Activated CD4-positive, alpha-beta T cell treated with anti-CD3 and anti-CD28 coated beads, Interleukin-2, Interleukin-4, amounts not matched to agents 100 ng/mL and 50 ng/mL, durations not matched to agents 16 hours and 8 hours (primary cell): ENCODE data around the gene HMGXB4.

Source experiments
- DNase-seq: peaks from one replicate; pipeline ENCODE4 v3.0.0-alpha.2; 2020; ENCODE audit warnings: low spot score

The HMGXB4 gene

GRCh38 chr22:35327690-35328471, 70.6 kb downstream of the HMGXB4 start:
- no peak for DNase-seq

GRCh38 chr22:35328472-35328885, 71.2 kb downstream of the HMGXB4 start:
- DNase-seq: no peak

DNA sequence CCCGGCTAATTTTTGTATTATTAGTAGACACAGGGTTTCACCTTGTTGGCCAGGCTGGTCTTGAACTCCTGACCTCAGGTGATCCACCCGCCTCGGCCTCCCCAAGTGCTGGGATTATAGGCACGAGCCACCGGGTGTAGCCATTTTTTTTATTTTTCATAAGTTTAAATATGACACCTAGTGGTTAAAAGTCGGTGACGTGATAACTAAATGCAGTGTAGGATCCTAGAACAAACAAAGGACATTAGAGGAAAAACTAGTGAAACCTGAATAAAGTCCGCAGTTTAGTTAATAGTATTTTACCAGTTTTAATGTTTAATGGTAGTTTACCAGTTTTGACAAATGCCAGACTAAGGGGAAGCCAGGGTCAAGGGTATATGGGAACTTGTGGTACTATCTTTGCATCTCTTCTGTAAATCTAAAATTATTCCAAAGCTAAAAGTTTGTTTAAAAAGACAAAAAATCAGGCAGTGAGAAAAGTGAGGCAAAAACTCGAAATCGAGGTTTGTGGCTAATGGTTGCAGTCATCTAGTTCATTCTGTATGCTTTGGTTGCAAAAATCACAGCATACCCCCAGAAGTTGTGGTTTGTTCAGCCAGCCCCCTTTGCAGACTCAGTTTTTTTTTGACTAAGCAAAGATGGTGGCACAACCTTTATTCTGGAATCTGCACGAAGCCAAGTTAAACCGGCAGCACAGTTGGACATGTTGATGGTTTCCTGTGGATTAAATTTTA, 72.0 kb downstream of the HMGXB4 start:
- DNase-seq: peak; percentile 57

GRCh38 chr22:35330258-35330861, 73.1 kb downstream of the HMGXB4 start:
- DNase-seq: peak; percentile 84

- DNase-seq: no peak
Observed at GRCh38 chr22:35332278-35332677, 75.0 kb downstream of the HMGXB4 start.

GRCh38 chr22:35333220-35333619, 75.9 kb downstream of the HMGXB4 start:
- no peak for DNase-seq

GRCh38 chr22:35334004-35334403, 76.7 kb downstream of the HMGXB4 start:
- DNase-seq: no peak

- no peak for DNase-seq
Observed at GRCh38 chr22:35335468-35335867, 78.2 kb downstream of the HMGXB4 start.

DNA sequence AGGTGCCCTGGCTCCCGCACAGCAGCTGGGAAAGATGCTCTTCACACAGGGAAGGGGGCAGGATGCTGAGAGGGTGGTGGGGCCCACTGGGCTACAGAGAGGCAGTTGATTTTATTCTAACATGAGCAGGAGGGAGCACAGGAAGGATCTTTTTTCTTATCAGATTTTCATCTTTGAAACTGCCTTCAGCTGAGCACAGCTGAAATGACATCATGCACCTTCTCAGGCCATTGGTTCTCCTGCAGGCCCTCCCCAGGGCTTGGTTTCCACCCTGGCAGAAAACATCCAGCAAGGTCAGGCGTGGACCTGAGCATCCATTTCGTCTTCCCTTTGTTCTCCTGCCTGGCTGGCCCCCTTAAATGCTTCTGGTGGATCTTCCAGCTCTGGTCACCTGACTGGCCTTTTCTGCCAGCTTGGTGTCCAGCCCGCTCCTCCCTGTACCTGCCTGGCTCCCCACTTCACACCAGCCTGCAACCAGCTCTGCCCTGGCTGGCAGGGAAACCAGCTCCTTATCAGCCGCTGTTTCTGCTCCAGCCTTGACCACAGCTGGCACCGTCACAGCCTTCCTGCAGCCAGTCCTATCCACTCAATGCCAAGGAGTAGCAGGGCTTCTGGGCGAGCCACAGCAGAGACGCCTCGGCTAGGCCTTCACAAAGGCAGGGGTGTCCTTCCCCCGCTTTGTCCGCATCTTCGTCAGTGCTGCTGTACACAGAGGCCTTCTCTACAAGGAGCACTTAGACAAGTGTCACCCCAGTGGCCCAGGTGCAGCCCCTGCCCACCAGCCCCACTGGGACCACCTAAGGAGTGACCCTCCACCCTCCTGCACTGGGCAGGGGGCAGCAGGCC, 78.9 kb downstream of the HMGXB4 start:
- peak; percentile 35 for DNase-seq

GRCh38 chr22:35337932-35338331, 80.6 kb downstream of the HMGXB4 start:
- no peak for DNase-seq

DNA sequence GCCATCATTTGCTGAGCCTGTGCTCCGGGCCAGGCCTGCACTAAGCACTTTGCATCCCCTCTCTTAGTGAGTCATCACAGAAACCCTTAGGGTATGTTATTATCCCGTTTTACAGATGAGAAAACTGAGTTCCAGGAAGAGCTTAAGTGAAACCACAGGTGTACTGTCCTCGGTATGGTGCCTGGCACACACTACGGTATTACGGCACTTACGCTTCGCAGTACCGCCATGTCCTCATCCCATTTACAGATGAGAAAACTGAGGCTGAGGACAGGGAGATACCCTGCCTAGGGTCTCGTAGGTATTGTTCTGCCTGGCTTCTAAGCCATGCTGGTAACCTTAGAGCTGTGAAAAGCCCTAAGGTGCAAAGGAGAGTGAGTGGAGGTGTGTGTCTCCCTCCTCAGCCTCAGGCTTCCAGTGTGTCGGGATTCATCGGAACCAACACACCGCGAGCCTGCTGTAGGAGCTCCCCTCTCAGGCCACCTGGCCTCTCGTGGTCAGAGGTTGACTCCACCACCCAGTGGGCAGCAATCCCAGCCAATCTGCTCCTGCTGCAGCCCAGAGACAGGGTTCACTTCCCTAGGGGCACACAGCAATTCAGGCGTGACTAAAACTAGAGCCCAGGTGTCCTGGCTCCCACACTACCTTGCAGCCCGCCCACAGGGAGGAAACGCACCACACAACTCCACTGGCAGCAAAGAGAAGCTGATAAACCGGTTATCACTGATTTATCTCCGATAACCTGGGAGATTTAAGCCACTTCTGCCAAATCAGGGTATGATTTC, 84.0 kb downstream of the HMGXB4 start:
- DNase-seq: no peak

GRCh38 chr22:35342390-35342789, 85.1 kb downstream of the HMGXB4 start:
- DNase-seq: no peak

DNA sequence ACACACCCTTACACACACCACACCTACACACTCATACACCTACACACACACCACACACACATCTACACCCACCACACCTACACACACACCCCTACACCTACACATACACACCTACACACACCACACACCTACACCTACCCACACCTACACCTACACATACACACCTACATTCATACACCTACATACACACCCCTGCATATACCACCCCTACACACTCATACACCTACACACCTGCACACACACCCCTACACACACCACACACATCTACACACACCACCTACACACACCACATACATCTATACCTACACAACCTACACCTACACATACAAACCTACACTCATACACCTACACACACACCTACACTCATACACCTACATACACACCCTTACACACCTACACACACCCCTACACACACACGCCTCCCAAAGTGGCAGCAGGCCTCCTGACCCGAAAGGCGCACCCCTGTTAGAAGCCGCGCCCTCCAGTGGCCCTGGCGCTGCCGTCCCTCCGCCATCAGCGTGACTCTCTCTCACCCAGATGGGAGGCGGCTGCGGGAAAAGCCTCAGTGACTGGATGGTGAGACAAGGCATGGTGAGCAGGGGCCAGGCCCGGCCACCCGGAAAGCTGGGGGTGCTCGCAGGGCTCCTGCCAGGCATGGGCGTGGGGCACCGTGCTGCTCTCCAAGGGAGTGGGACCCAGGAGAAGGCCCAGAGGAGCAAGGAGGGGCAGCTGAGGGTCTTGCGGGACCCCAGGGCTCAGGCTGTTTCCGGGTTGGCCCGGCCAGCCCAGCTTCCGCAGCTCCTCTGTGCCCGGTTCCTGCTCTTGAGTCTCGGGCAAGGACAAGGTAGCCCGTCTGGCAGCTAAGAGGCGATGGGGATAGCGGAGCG, 86.6 kb downstream of the HMGXB4 start:
- DNase-seq: no peak

DNA sequence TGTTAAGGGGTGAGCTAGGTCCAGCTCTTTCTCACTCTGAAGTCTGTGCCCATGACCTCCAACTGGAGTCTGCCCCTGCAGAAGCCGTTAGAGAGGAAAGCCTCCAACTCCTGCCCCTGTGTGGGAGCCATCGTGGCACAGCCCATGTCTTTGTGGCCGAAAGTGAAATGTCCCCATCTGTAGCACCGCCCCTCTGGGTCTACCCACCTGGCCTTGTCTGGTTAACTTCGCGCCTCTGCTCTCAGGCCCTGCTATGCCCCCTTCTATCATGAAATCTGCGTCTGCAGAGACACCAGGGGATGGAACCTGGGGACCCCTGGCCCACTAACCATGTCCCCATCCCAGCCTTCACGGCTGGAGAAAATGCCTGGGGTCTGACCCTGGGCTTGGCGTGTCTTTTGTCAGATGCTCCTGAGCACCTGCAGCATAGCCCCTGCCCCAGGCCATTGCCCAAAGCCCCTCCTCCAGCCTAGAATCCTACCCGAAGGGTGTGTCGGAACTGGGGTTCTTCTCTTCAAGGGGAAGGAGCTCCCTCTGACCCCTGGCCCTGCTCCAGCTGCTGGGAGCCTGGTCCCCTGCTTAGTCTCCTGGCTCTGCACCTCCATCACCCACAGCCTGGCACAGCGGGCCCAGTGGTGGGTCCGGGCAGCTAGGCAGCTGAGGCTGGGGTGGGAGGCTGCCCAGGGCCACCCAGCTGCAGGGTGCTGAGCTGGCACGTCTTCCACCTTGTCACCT, 87.8 kb downstream of the HMGXB4 start:
- no peak for DNase-seq
